Neural cell (in vitro differentiated cells): ENCODE data around the gene TBC1D10A. TPM values are rescaled to one million over a fixed set of nuclear protein-coding genes. Genes with fewer than 3 reads are reported as not detected.

Experiments
- H2AFZ ChIP-seq: fragments of 200-600, 300-800 bp; sonication (generic), shearing (Covaris generic); 2 replicates; pipeline ENCODE4 v1.6.0; 2014; ENCODE audit warnings: low read depth, mild to moderate bottlenecking, antibody characterized with exemption, low read length, moderate library complexity
- H3F3A ChIP-seq: fragments of 200-600 bp; shearing (Covaris generic); 2 replicates; pipeline ENCODE4 v1.6.1; 2016; ENCODE audit warnings: mild to moderate bottlenecking, moderate library complexity, mixed read lengths, antibody characterized with exemption, low read length; ENCODE audit not compliant: insufficient read depth, poor library complexity, severe bottlenecking
- H3K27ac ChIP-seq: fragments of 200-600, 300-800 bp; sonication (generic), shearing (Covaris generic); 2 replicates; pipeline ENCODE4 v1.5.1; 2014; ENCODE audit warnings: mild to moderate bottlenecking, low read length, moderate library complexity
- H3K27me3 ChIP-seq: fragments of 300-800, 200-600 bp; sonication (generic), shearing (Covaris generic); 2 replicates; pipeline ENCODE4 v1.6.0; 2014; ENCODE audit warnings: mild to moderate bottlenecking, low read depth, low read length, moderate library complexity; ENCODE audit not compliant: insufficient read depth
- H3K36me3 ChIP-seq: fragments of 300-800, 200-600 bp; sonication (generic), shearing (Covaris generic); 2 replicates; pipeline ENCODE4 v1.5.1; 2014; ENCODE audit warnings: mild to moderate bottlenecking, antibody characterized with exemption, low read length, moderate library complexity; ENCODE audit not compliant: insufficient read depth
- H3K4me2 ChIP-seq: fragments of 300-800, 200-600 bp; sonication (generic), shearing (Covaris generic); 2 replicates; pipeline ENCODE4 v1.6.0; 2014; ENCODE audit warnings: mild to moderate bottlenecking, low read length
- H3K4me3 ChIP-seq: fragments of 300-800, 200-600 bp; sonication (generic), shearing (Covaris generic); 2 replicates; pipeline ENCODE4 v1.5.1; 2014; ENCODE audit warnings: mild to moderate bottlenecking, low read length, moderate library complexity
- H3K79me2 ChIP-seq: fragments of 200-600 bp; shearing (Covaris generic); replicated peaks from 2 replicates; pipeline ENCODE4 v1.6.0; 2014; ENCODE audit warnings: mild to moderate bottlenecking, low read length, moderate library complexity; ENCODE audit not compliant: insufficient read depth
- H3K9ac ChIP-seq: fragments of 300-800, 200-600 bp; sonication (generic), shearing (Covaris generic); 2 replicates; pipeline ENCODE4 v1.6.1; 2016; ENCODE audit warnings: mild to moderate bottlenecking, low read length, mixed read lengths
- H3K9me2 ChIP-seq: fragments of 200-600 bp; shearing (Covaris generic); 2 replicates; pipeline ENCODE4 v1.6.1; 2016; ENCODE audit warnings: mild to moderate bottlenecking, low read length, mixed read lengths; ENCODE audit not compliant: insufficient read depth
- H3K9me3 ChIP-seq: fragments of 200-600, 300-800 bp; sonication (generic), shearing (Covaris generic); 2 replicates; pipeline ENCODE4 v1.6.1; 2016; ENCODE audit warnings: mild to moderate bottlenecking, mixed run types, low read length, moderate library complexity, mixed read lengths
- H4K20me1 ChIP-seq: fragments of 200-600 bp; shearing (Covaris generic); 2 replicates; pipeline ENCODE4 v1.6.1; 2016; ENCODE audit warnings: mild to moderate bottlenecking, mixed run types; ENCODE audit not compliant: insufficient read depth
- CTCF ChIP-seq: fragments of 450-650 bp; IDR thresholded peaks from 2 replicates; pipeline ENCODE4 v1.5.1; 2014; ENCODE audit warnings: antibody characterized with exemption, mild to moderate bottlenecking, moderate library complexity; ENCODE audit not compliant: poor library complexity, severe bottlenecking
- EP300 ChIP-seq: fragments of 450-650 bp; conservative IDR thresholded peaks from 2 replicates; pipeline ENCODE4 v1.6.1; 2014; ENCODE audit warnings: antibody characterized with exemption, mild to moderate bottlenecking, moderate library complexity; ENCODE audit not compliant: poor library complexity, severe bottlenecking
- EZH2 ChIP-seq: fragments of 200-600, 300-800 bp; shearing (Covaris generic), sonication (generic); IDR thresholded peaks from 2 replicates; pipeline ENCODE4 v1.6.1; 2014; ENCODE audit warnings: antibody characterized with exemption, low read length, borderline replicate concordance, mild to moderate bottlenecking; ENCODE audit not compliant: insufficient read depth, poor library complexity, severe bottlenecking
- MXI1 ChIP-seq: fragments of 450-650 bp; conservative IDR thresholded peaks from 2 replicates; pipeline ENCODE4 v1.6.1; 2014; ENCODE audit warnings: antibody characterized with exemption, mild to moderate bottlenecking; ENCODE audit not compliant: poor library complexity, severe bottlenecking
- POLR2AphosphoS5 ChIP-seq: IDR thresholded peaks from 2 replicates; pipeline ENCODE4 v1.6.1; 2012
- RAD21 ChIP-seq: fragments of 450-650 bp; conservative IDR thresholded peaks from 2 replicates; pipeline ENCODE4 v1.6.1; 2014; ENCODE audit warnings: antibody characterized with exemption, mild to moderate bottlenecking, moderate library complexity
- REST ChIP-seq: IDR thresholded peaks from 2 replicates; pipeline ENCODE4 v1.6.1; 2012; ENCODE audit warnings: borderline replicate concordance
- SMC3 ChIP-seq: fragments of 450-650 bp; conservative IDR thresholded peaks from 2 replicates; pipeline ENCODE4 v1.6.1; 2014; ENCODE audit warnings: antibody characterized with exemption, mild to moderate bottlenecking, moderate library complexity; ENCODE audit not compliant: poor library complexity
- TAF1 ChIP-seq: IDR thresholded peaks from 2 replicates; pipeline ENCODE4 v1.6.1; 2012; ENCODE audit warnings: low read depth
- polyA plus RNA-seq: library from polyadenylated mRNA; depleted of rRNA; stranded (reverse); fragments of >200 nt; gene quantifications from 2 replicates; pipeline ENCODE4 v1.2.3, GENCODE V29; 2014

Gene TBC1D10A
- polyA plus RNA-seq, 1 donor from 2014 or later = 11.9 TPM

GRCh38 chr22:30272781-30273601 is 53.8 kb downstream of the TBC1D10A start:
- no peaks in the 10 kb centered on the region for H4K20me1 ChIP-seq
- no peak overlapping the region for H3K27ac ChIP-seq
- H3K79me2 ChIP-seq = no peaks in the 10 kb centered on the region
- H2AFZ ChIP-seq = no peak overlapping the region
- no peak overlapping the region for H3K4me3 ChIP-seq
- TF ChIP-seq POLR2AphosphoS5 = no peak
- no peak for TF ChIP-seq MXI1
- no peak for TF ChIP-seq EZH2
- TF ChIP-seq EP300 = no peak
- TF ChIP-seq RAD21 = no peak
- TF ChIP-seq TAF1 = no peak
- TF ChIP-seq REST = no peak
- no peak for TF ChIP-seq CTCF
- no peak for TF ChIP-seq SMC3
- no peaks in the 10 kb centered on the region for H3K27me3 ChIP-seq
- H3K4me2 ChIP-seq = no peak overlapping the region
- no peaks in the 10 kb centered on the region for H3K9me3 ChIP-seq
- no peaks in the 10 kb centered on the region for H3K36me3 ChIP-seq
- no peaks in the 10 kb centered on the region for H3K9me2 ChIP-seq
- H3K9ac ChIP-seq = no peak overlapping the region
- no peaks in the 10 kb centered on the region for H3F3A ChIP-seq

- Histone ChIP-seq H2AFZ (no peak overlapping the region), H3K27ac (no peak overlapping the region), H4K20me1 (no peaks in the 10 kb centered on the region)
Measured at GRCh38 chr22:30270832-30271231, 55.9 kb downstream of the TBC1D10A start.

More at GRCh38 chr22:30270832-30271231, 55.9 kb downstream of the TBC1D10A start:
- H3K9me2 ChIP-seq = no peaks in the 10 kb centered on the region
- H3K27me3 ChIP-seq = no peaks in the 10 kb centered on the region
- no peaks in the 10 kb centered on the region for H3K79me2 ChIP-seq
- no peak overlapping the region for H3K9ac ChIP-seq
- no peak overlapping the region for H3K4me2 ChIP-seq
- TF ChIP-seq SMC3 (no peak), MXI1 (no peak), RAD21 (no peak), TAF1 (no peak), POLR2AphosphoS5 (no peak), CTCF (no peak), REST (no peak), EP300 (no peak), EZH2 (no peak)
- no peaks in the 10 kb centered on the region for H3K36me3 ChIP-seq
- no peaks in the 10 kb centered on the region for H3F3A ChIP-seq
- H3K4me3 ChIP-seq = no peak overlapping the region
- H3K9me3 ChIP-seq = no peaks in the 10 kb centered on the region
